Adrenal gland (tissue), 12 donors: ENCODE results near the gene ALLC. TPM values are rescaled to one million over a fixed set of nuclear protein-coding genes. Genes with fewer than 3 reads are reported as not detected.

Experiments used
- DNase-seq, 7 donors: peaks; one replicate each; pipeline ENCODE4 v3.0.0-alpha.2; 2019 to 2020
- H3K27ac ChIP-seq, 5 donors: fragments of 200-600 bp; sonication (generic) in 4 of 5; 1 replicate in 3 of 5; 2 replicates in 2 of 5; pipeline versions ENCODE4 v1.5.1 to v1.8.0; 2016 to 2020; ENCODE audit warnings: mild to moderate bottlenecking in 1 of 5
- H3K27me3 ChIP-seq: fragments of 200-600 bp; 2 replicates; pipeline ENCODE4 v1.8.0; 2021
- H3K36me3 ChIP-seq, 2 donors: fragments of 200-600 bp; replicated peaks in 1 of 2; 1 replicate in 1 of 2; 2 replicates in 1 of 2; pipeline versions ENCODE4 v1.5.1 to v1.8.0; 2018 to 2022
- H3K4me1 ChIP-seq, 2 donors: fragments of 200-600 bp; replicated peaks in 1 of 2; 1 replicate in 1 of 2; 2 replicates in 1 of 2; pipeline versions ENCODE4 v1.5.1 to v1.8.0; 2018 to 2021
- H3K4me3 ChIP-seq, 4 donors: fragments of 200-600 bp; sonication (generic) in 3 of 4; one replicate each; pipeline ENCODE4 v1.5.1; 2016 to 2018
- H3K9me3 ChIP-seq, 3 donors: fragments of 200-600 bp; sonication (generic) in 1 of 3; replicated peaks in 1 of 3; 1 replicate in 2 of 3; 2 replicates in 1 of 3; pipeline versions ENCODE4 v1.5.1 to v1.8.0; 2016 to 2021
- POLR2A ChIP-seq, 2 donors: fragments of 450-650 bp; IDR thresholded peaks; one replicate each; pipeline ENCODE4 v1.6.1; 2017; ENCODE audit warnings: antibody characterized with exemption in 2 of 2, mild to moderate bottlenecking in 2 of 2, moderate library complexity in 1 of 2
- WGBS, 4 donors: extraction: QIAGEN DNeasy Blood & Tissue Kit in 2 of 4; methylation state at CpG; one replicate each; pipeline versions ENCODE4 v1.1.5 to v1.1.7; 2013 to 2017; 5-methylcytosine and 5-hydroxymethylcytosine counted together
- intact Hi-C, 2 donors: fragments of 100-400 bp; cut with DNase I; formaldehyde crosslinking; loops; one replicate each; pipeline versions ENCODE4 v1.14.1 to v1.15.0; 2022 to 2023
- polyA plus RNA-seq, 3 donors: library from polyadenylated mRNA; stranded (reverse); fragments of 200-250 nt in 2 of 3; fragments of 350-450 nt in 1 of 3; fragmentation: Illumina TruSeq in 1 of 3; extraction: RNeasy Lipid Tissue Mini Kit (QIAGEN cat#74804) in 1 of 3; gene quantifications; one replicate each; pipeline ENCODE4 v1.2.3, GENCODE V29; 2013 to 2014
- total RNA-seq, 9 donors: library from RNA; depleted of rRNA in 4 of 9; stranded (reverse); fragments of >200 nt in 4 of 9; fragments of 120-200 nt in 1 of 9; fragmentation: NEBNext Ultra II Directional in 1 of 9; extraction: Animal tissue kit (Norgen Biotek cat#: 25700) in 1 of 9; gene quantifications; one replicate each; pipeline versions ENCODE4 v1.1.0 to v1.2.4, GENCODE V29; 2013 to 2023
- TF ChIP-seq, protein P1 (sequence below), 6 experiments: fragments of 450-650 bp in 4 of 6; fragments of 200-600 bp in 2 of 6; sonication (generic) in 1 of 6; IDR thresholded peaks; 1 replicate in 5 of 6; 2 replicates in 1 of 6; pipeline versions ENCODE4 v1.5.1 to v1.8.0; 2016 to 2021; ENCODE audit warnings: antibody characterized with exemption in 6 of 6, mild to moderate bottlenecking in 2 of 6, moderate library complexity in 1 of 6
- donor health status: healthy with polysubstance abuse.
- donor health status: Bipolar disorder and iron deficiency.
- donor health status: DM: yes; HTN: yes; CAD: no.
- donor health status: DM: no; HTN: no; CAD: no.
- donor health status: DM: no; HTN: no; CAD: no.
- donor health status: DM: yes; HTN: yes; CAD: no.

Gene ALLC
- total and polyA plus RNA-seq, 12 donors = 0.07 to 7.9 (median 0.72) TPM; not detected in 5

DNA sequence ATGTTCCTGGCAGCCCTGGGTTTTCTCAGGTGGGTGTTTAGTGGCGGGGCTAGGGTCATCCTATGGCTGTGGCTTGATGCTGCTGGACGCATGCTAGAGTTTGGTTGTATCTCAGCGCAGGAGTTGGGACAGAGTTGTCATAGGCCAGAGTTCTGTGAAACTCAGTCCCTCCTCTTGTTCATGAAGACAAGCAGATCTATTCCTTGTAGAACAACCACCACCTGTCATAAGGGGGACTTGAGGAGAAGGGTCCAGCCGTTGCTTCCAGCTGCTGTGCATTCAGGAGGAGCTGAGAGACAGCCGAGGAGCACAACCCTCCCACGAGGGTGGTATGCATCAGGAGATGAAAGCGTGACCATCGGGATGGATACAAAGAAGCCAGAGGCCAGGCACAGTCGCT lies 71.8 kb downstream of the ALLC start:
- Histone ChIP-seq H3K27me3 (no peaks in the 10 kb centered on the region), H3K4me1 (no peaks in the 10 kb centered on the region), H3K4me3 (no peak overlapping the region), H3K36me3 (no peaks in the 10 kb centered on the region), H3K27ac (no peak overlapping the region), H3K9me3 (no peaks in the 10 kb centered on the region)
- TF ChIP-seq, protein P1, sequence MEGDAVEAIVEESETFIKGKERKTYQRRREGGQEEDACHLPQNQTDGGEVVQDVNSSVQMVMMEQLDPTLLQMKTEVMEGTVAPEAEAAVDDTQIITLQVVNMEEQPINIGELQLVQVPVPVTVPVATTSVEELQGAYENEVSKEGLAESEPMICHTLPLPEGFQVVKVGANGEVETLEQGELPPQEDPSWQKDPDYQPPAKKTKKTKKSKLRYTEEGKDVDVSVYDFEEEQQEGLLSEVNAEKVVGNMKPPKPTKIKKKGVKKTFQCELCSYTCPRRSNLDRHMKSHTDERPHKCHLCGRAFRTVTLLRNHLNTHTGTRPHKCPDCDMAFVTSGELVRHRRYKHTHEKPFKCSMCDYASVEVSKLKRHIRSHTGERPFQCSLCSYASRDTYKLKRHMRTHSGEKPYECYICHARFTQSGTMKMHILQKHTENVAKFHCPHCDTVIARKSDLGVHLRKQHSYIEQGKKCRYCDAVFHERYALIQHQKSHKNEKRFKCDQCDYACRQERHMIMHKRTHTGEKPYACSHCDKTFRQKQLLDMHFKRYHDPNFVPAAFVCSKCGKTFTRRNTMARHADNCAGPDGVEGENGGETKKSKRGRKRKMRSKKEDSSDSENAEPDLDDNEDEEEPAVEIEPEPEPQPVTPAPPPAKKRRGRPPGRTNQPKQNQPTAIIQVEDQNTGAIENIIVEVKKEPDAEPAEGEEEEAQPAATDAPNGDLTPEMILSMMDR (IDR thresholded peaks at IDR 0.05) = no peak
- TF ChIP-seq POLR2A (IDR thresholded peaks at IDR 0.05) = no peak
- intact Hi-C loops = loop anchor here (5.0 kb wide), 3 partner anchors 48 to 98 kb away; no protein-coding TSS in a partner anchor
- DNase-seq = no peak
- 83 to 91% (median 88%) methylated on average over 9 of the region's 9 CpGs for WGBS, 4 donors

DNA sequence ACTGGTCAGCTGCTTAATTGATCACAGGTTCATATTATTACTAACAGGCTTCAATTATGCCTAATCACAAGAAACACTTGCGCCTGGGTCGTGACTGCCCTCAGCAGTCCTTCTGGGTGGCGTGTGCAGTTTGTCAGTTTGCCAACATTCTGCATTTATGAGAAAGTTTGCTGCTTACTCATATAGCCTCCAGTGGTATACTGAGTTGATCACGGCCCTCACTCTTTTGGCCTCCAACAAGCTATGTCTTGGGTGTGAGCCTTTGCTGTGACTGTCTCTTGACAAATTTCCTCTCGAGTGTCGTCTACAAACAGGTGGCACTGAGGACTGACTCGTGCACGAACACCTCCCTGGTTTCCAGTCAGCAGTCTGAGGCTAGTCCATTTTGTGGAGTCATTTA lies 72.6 kb downstream of the ALLC start:
- no peaks in the 10 kb centered on the region for H3K36me3 ChIP-seq
- no peak overlapping the region for H3K27ac ChIP-seq
- WGBS, 4 donors = 80 to 93% (median 90%) methylated on average over 8 of the region's 8 CpGs
- DNase-seq = no peak
- no peaks in the 10 kb centered on the region for H3K27me3 ChIP-seq
- H3K4me3 ChIP-seq = no peak overlapping the region
- no peak for TF ChIP-seq POLR2A (IDR thresholded peaks at IDR 0.05)
- TF ChIP-seq, protein P1 (IDR thresholded peaks at IDR 0.05) = no peak
- no peaks in the 10 kb centered on the region for H3K9me3 ChIP-seq
- H3K4me1 ChIP-seq = no peaks in the 10 kb centered on the region
- intact Hi-C loops = no loop called here

DNA sequence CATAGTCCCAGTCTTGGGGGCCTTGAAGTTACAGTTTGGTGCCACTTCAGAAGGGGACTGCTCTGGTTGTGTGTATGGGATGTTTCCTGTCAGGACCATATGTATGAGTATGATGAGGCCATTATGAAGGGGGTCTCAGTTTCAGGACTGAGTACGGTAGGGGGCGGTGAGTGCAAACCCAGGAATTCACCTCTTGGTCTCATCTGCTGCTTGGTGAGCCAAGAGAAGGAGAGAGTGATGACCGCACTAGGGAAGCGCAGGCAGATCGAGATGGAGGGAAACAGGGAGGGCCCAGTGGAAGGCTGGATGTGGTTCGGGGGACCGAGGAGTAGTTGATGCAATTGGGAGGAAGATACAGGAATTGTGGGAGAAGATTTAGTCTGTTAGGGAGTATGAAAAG lies 73.8 kb downstream of the ALLC start:
- WGBS, 4 donors = 89 to 95% (median 94%) methylated on average over 7 of the region's 7 CpGs
- Histone ChIP-seq H3K4me3 (no peak overlapping the region), H3K4me1 (no peaks in the 10 kb centered on the region), H3K36me3 (no peaks in the 10 kb centered on the region), H3K9me3 (no peaks in the 10 kb centered on the region), H3K27ac (no peak overlapping the region), H3K27me3 (no peaks in the 10 kb centered on the region)
- TF ChIP-seq, protein P1 (IDR thresholded peaks at IDR 0.05) = no peak
- no peak for TF ChIP-seq POLR2A (IDR thresholded peaks at IDR 0.05)
- no peak for DNase-seq
- intact Hi-C loops = no loop called here

DNA sequence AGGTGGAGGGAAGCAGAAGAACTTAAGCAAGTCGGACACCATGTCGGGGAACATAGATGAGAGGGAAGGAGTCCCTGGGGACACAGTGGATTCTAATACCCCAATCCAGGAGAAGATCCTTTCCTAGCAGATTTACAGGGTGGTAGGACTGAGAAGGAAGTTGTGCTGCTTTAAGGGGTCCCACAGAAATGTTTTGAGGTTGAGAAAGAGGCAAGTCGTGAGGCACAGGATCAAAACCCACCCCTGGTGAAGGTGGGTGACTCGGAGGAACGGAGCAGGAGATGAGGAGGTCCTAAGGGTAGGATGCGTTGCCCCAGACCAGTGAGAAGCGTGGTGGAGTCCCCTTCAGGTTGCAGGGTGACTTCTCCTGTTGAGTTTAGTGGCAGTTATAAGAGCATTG lies 78.1 kb downstream of the ALLC start:
- H3K36me3 ChIP-seq = no peaks in the 10 kb centered on the region
- no peaks in the 10 kb centered on the region for H3K4me1 ChIP-seq
- H3K9me3 ChIP-seq = no peaks in the 10 kb centered on the region
- no peaks in the 10 kb centered on the region for H3K27me3 ChIP-seq
- H3K4me3 ChIP-seq = no peak overlapping the region
- TF ChIP-seq POLR2A (IDR thresholded peaks at IDR 0.05) = no peak
- TF ChIP-seq, protein P1 (IDR thresholded peaks at IDR 0.05) = no peak
- DNase-seq = no peak
- no peak overlapping the region for H3K27ac ChIP-seq
- WGBS, 4 donors = 83 to 95% (median 91%) methylated on average over 7 of the region's 7 CpGs
- intact Hi-C loops = no loop called here
